Caki2 (cell line): ENCODE data around the gene HYI. TPM values are rescaled to one million over a fixed set of nuclear protein-coding genes. Genes with fewer than 3 reads are reported as not detected.

Experiments used
- DNase-seq: peaks from one replicate; pipeline ENCODE4 v3.0.0-alpha.2; 2015; ENCODE audit warnings: low read depth
- in situ Hi-C: cut with HindIII; loops from 2 replicates; pipeline ENCODE4 v1.10.0; 2016; ENCODE audit warnings: low sequenced_read_pairs, low pct_unique_long_range_greater_than_20kb, mixed read lengths
- total RNA-seq: library from RNA; depleted of rRNA; stranded (reverse); fragments of >200 nt; shearing (Covaris generic); gene quantifications from 2 replicates; pipeline ENCODE4 v1.2.3, GENCODE V29; 2014; ENCODE audit warnings: low replicate concordance

HYI gene
- total RNA-seq, 1 experiment from 2014 or later = 79.4 TPM

GRCh38 chr1:43447891-43448708 lies 5.6 kb downstream of the HYI start:
- no peak for DNase-seq
- in situ Hi-C loops = no loop called here

GRCh38 chr1:43446881-43447835 lies 6.6 kb downstream of the HYI start:
- in situ Hi-C loops = no loop called here
- no peak for DNase-seq

DNA sequence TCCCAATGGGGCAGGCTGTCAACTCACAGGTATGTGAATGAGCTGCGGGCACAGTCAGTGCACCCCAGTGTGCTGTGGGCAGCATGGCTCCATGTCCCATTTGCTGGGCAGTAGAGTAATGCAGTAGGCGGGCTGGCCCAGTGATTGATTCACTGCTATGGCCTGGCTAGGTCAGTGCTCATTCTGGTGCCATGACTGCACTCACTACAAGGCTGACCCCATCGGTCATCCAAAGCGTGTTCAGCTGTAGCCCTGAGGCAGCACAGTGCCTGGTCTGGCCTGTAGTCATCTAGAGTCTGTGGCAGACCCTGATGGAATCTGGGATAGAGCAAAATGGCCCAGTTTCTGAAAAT lies 7.4 kb downstream of the HYI start:
- DNase-seq = no peak
- in situ Hi-C loops = no loop called here

GRCh38 chr1:43445606-43446387 lies 7.9 kb downstream of the HYI start:
- DNase-seq = no peak
- in situ Hi-C loops = no loop called here

- in situ Hi-C loops = no loop called here
- no peak for DNase-seq
Observed at GRCh38 chr1:43444836-43445235, 8.9 kb downstream of the HYI start.

DNA sequence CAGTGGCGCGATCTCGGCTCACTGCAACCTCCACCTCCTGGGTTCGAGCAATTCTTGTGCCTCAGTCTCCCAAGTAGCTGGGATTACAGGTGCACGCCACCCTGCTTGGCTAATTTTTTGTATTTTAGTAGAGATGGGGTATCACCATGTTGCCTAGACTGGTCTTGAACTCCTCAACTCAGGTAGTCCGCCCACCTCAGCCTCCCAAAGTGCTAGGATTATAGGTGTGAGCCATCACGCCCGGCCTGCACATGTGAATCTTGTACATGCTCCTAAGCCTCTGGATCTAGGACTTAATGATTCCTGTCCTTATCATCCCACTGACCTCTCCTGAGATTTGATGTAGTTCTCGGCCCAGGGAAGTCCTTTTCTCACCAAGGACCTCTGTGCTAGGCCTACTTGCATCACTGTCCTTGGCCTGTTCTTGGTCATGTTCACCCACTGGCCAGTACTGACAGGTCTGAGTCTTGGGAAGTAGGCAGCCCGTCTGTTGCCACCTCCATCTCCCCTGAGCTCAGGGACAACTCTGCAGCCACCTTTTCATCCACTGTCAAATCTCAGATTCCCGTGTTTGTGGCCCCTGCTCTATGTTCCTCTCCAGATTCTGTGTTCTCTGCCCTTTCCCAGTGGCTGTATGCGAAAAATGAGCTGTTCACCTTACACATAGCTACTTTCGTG lies 9.4 kb downstream of the HYI start:
- no peak for DNase-seq
- in situ Hi-C loops = no loop called here

GRCh38 chr1:43443197-43443946 lies 10.4 kb downstream of the HYI start:
- in situ Hi-C loops = no loop called here
- DNase-seq = no peak

DNA sequence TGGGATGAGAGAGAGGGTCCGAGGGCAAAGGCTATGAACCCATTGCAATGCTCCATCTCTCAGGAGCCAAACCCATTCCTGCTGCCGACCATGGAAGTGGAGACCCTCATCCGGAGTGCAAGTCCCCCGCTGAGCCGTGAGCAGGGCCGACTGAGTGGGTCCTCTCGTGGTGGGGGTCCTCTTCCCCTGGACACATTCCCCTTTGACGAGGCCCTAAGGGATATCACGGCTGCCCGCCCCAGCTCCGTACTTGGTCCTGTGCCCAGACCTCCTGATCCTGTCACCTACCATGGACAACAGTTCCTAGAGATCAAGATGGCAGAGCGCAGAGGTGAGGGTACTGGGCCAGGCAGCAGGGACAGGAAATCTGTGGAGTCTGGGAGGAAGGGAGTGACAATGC lies 11.0 kb downstream of the HYI start:
- no peak for DNase-seq
- in situ Hi-C loops = no loop called here

DNA sequence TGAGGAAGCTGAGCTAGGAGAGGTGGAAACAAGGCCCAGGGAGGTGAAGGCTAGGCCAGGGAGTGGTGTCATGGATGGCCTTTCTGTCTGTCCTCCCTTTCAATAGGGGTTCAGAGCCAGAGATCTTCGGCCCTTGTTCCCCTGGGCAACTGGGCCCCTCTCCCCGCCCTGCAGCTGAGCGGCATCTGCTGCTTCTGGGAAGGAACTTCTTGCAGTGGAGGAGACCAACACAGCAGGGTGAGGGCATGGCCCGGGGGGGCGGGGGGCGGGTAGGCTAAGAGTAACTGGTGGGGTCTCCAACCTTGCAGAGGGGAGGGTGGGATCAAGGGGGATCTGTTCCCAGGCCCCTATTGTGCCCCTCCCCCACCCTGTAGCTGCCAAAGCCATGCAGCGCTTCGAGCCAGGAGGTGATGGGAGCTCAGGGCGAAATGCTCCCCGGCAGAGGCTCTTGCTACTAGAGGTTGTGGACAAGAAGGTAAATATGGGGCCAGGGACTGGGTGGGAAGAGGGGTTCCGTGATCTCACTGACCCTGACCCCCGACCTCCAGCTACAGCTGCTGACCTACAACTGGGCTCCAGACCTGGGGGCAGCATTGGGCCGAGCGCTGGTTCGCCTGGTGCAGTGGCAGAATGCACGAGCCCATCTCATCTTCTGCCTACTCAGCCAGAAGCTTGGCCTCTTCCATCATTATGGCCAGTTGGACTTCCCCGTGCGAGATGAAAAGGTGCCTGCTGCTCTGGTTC lies 11.7 kb downstream of the HYI start:
- no peak for DNase-seq
- in situ Hi-C loops = no loop called here

DNA sequence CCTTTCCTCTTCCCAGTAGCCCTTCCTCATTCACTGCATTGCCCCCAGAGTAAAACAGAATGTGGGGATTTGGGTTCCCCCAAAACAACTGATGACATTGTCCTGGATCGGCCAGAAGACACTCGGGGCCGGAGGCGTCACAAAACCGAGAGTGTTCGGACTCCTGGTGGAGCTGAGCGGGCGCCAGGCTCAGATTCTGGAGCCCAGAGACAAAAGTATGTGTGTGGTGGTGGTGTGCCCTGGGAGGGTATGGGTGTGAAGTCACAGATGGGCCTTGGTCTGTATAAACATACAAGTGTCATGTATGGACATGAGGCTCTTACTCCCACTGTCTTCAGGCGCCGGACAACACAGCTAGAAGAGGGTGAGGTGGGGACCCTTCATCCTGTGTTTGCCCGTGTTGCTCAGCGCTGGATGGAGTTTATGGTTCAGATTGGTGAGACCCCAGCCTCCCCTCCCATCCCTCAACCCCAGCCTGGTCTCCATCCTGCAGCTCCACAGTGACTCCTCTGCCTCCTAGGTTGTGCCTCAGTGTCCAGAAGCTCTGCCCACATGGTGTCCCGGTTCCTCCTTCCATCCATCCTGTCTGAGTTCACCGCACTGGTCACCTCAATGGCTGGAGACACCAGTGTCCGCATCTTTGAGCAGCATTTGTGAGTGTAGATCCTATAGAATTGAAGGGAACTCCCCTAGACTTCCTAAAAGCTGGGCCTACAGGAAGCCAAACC lies 12.4 kb downstream of the HYI start:
- in situ Hi-C loops = no loop called here
- DNase-seq = no peak

- no peak for DNase-seq
- in situ Hi-C loops = no loop called here
Observed at GRCh38 chr1:43440358-43440757, 13.4 kb downstream of the HYI start.

- DNase-seq = no peak
- in situ Hi-C loops = no loop called here
Observed at GRCh38 chr1:43439781-43440180, 13.9 kb downstream of the HYI start.

GRCh38 chr1:43438953-43439581 lies 14.7 kb downstream of the HYI start:
- in situ Hi-C loops = no loop called here
- no peak for DNase-seq

DNA sequence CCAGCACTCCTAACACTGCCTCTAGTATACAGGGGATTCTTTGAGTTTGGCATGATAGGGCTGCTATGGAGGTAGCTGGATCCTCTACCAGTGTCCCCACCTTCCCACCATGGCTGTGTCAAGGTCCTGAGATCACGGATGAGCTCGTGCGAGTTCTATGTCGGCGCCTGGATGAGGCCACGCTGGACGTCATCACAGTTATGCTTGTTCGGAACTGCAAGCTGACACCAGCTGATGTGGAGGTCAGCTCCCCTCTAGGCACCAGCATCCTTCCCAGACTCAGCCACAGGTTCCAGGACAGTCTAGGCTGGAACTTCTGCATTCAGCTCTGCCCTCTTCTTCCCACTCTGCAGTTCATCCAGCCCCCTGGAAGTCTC lies 15.2 kb downstream of the HYI start:
- in situ Hi-C loops = no loop called here
- DNase-seq = no peak

- in situ Hi-C loops = no loop called here
- DNase-seq = no peak
Observed at GRCh38 chr1:43438006-43438405, 15.7 kb downstream of the HYI start.
